B cell (primary cell): ENCODE measurements around the gene SASH1. TPM values are rescaled to one million over a fixed set of nuclear protein-coding genes. Genes with fewer than 3 reads are reported as not detected.

Source experiments
- ATAC-seq: fragments of 200-7000 bp; cut with Tn5 transposase; one replicate; pipeline ENCODE4 v1.10.0; 2021; ENCODE audit warnings: low read depth, mild to moderate bottlenecking, moderate number of reproducible peaks, moderate library complexity
- CTCF ChIA-PET: fragments of 350-600 bp; sonication (Branson Sonifier 250); formaldehyde crosslinking; loops from one replicate; lab custom pipeline; 2021; ENCODE audit warnings: antibody characterized with exemption, inconsistent platforms; lab: Charles Lee
- POLR2A ChIA-PET: fragments of 350-600 bp; sonication (Branson Sonifier 250); formaldehyde crosslinking; loops from one replicate; lab custom pipeline; 2021; ENCODE audit warnings: antibody characterized with exemption; lab: Charles Lee
- DNase-seq: peaks from one replicate; pipeline ENCODE4 v3.0.0; 2013
- H2AFZ ChIP-seq: 2 replicates; pipeline ENCODE4 v1.6.1; 2012; ENCODE audit warnings: mild to moderate bottlenecking, low read depth, low read length; ENCODE audit not compliant: insufficient read depth, poor library complexity, severe bottlenecking
- H3K27ac ChIP-seq, 2 donors: 1 replicate in 1 of 2; 2 replicates in 1 of 2; pipeline ENCODE4 v1.5.1; 2012 to 2013; ENCODE audit warnings: low read length in 2 of 2, mild to moderate bottlenecking in 2 of 2, moderate library complexity in 1 of 2
- H3K27me3 ChIP-seq, 4 experiments: fragments of 200-600 bp in 1 of 4; sonication (generic) in 1 of 4; replicated peaks in 1 of 4; 1 replicate in 2 of 4; 2 replicates in 2 of 4; pipeline versions ENCODE4 v1.6.1 to v1.7.0; 2013 to 2016; ENCODE audit warnings: low read length in 3 of 4, mild to moderate bottlenecking in 2 of 4, mixed read lengths in 1 of 4, moderate library complexity in 1 of 4; ENCODE audit not compliant: insufficient read depth in 4 of 4, control insufficient read depth in 3 of 4; ENCODE audit errors: control extremely low read depth in 1 of 4
- H3K36me3 ChIP-seq, 2 experiments: replicated peaks in 1 of 2; 1 replicate in 1 of 2; 2 replicates in 1 of 2; pipeline versions ENCODE4 v1.6.1 to v1.7.1; 2013; ENCODE audit warnings: low read length in 1 of 2; ENCODE audit not compliant: insufficient read depth in 2 of 2, control insufficient read depth in 1 of 2; ENCODE audit errors: control extremely low read depth in 1 of 2, extremely low read depth in 1 of 2
- H3K4me1 ChIP-seq, 2 donors: fragments of 200-600 bp in 1 of 2; sonication (generic) in 1 of 2; 1 replicate in 1 of 2; 2 replicates in 1 of 2; pipeline versions ENCODE4 v1.5.1 to v1.6.1; 2013 to 2017; ENCODE audit warnings: low read length in 2 of 2; ENCODE audit not compliant: control insufficient read depth in 2 of 2, insufficient read depth in 2 of 2
- H3K4me2 ChIP-seq: replicated peaks from 2 replicates; pipeline ENCODE3; 2012; ENCODE audit warnings: mild to moderate bottlenecking, low read depth, low read length; ENCODE audit not compliant: poor library complexity, severe bottlenecking
- H3K4me3 ChIP-seq, 5 experiments: fragments of 200-600 bp in 1 of 5; sonication (generic) in 1 of 5; 1 replicate in 3 of 5; 2 replicates in 2 of 5; pipeline versions ENCODE4 v1.5.1 to v1.7.0; 2011 to 2016; ENCODE audit warnings: low read length in 4 of 5, mild to moderate bottlenecking in 4 of 5, low read depth in 2 of 5, control low read depth in 1 of 5, moderate library complexity in 1 of 5; ENCODE audit not compliant: insufficient read depth in 1 of 5; ENCODE audit errors: control extremely low read depth in 1 of 5, extremely low read depth in 1 of 5
- H3K79me2 ChIP-seq: fragments of 200-600 bp; sonication (generic); one replicate; pipeline ENCODE4 v1.6.0; 2016; ENCODE audit warnings: low read length; ENCODE audit not compliant: control insufficient read depth, insufficient read depth
- H3K9ac ChIP-seq: fragments of 200-600 bp; sonication (generic); 2 replicates; pipeline ENCODE4 v1.6.1; 2017; ENCODE audit warnings: mild to moderate bottlenecking, low read length, moderate library complexity
- H3K9me3 ChIP-seq, 3 donors: one replicate each; pipeline versions ENCODE4 v1.6.1 to v1.7.1; 2013; ENCODE audit warnings: low read length in 2 of 3; ENCODE audit not compliant: control insufficient read depth in 2 of 3, insufficient read depth in 1 of 3; ENCODE audit errors: control extremely low read depth in 1 of 3
- H4K20me1 ChIP-seq: 2 replicates; pipeline ENCODE4 v1.6.0; 2012; ENCODE audit warnings: mild to moderate bottlenecking, low read length; ENCODE audit not compliant: insufficient read depth, control insufficient read depth, poor library complexity, severe bottlenecking
- H3K27ac Mint-ChIP-seq: one replicate; pipeline ENCODE4 v1.8.0; 2021; ENCODE audit warnings: mixed read lengths
- H3K27me3 Mint-ChIP-seq: one replicate; pipeline ENCODE4 v1.8.0; 2021; ENCODE audit warnings: mixed read lengths
- H3K4me1 Mint-ChIP-seq: one replicate; pipeline ENCODE4 v1.8.0; 2021; ENCODE audit warnings: mixed read lengths
- H3K4me3 Mint-ChIP-seq: one replicate; pipeline ENCODE4 v1.8.0; 2021; ENCODE audit warnings: mixed read lengths
- H3K9me3 Mint-ChIP-seq: one replicate; pipeline ENCODE4 v1.8.0; 2022; ENCODE audit warnings: mixed read lengths; ENCODE audit not compliant: insufficient read depth
- EZH2 ChIP-seq: IDR thresholded peaks from 2 replicates; pipeline ENCODE4 v1.6.1; 2012; ENCODE audit warnings: borderline replicate concordance, low read depth, mild to moderate bottlenecking, moderate library complexity, low read length; ENCODE audit not compliant: insufficient read depth, poor library complexity, severe bottlenecking
- WGBS: methylation state at CpG from one replicate; pipeline ENCODE4 v1.1.5; 2013; ENCODE audit warnings: missing lambda C conversion rate; ENCODE audit not compliant: insufficient coverage; 5-methylcytosine and 5-hydroxymethylcytosine counted together
- intact Hi-C: fragments of 100-400 bp; cut with micrococcal nuclease; formaldehyde crosslinking; loops from one replicate; pipeline ENCODE4 v1.10.0; 2022
- polyA plus RNA-seq: library from polyadenylated mRNA; depleted of rRNA; stranded (reverse); fragments of >200 nt; gene quantifications from 2 replicates; pipeline ENCODE4 v1.2.3, GENCODE V29; 2012
- total RNA-seq, 2 donors: library from RNA; stranded (reverse); fragments of 120-200 nt in 1 of 2; gene quantifications; 1 replicate in 1 of 2; 2 replicates in 1 of 2; pipeline versions ENCODE4 v1.2.3 to v1.2.4, GENCODE V29; 2013 to 2022
- TF ChIP-seq, protein P1 (sequence below): fragments of 200-600 bp; IDR thresholded peaks from one replicate; pipeline ENCODE4 v1.8.0; 2022; ENCODE audit warnings: antibody characterized with exemption, mild to moderate bottlenecking

Gene SASH1
- total and polyA plus RNA-seq, 2 donors (not counting 1 experiment from before 2014, with no cell fraction given): 0.01 to 0.07 TPM

DNA sequence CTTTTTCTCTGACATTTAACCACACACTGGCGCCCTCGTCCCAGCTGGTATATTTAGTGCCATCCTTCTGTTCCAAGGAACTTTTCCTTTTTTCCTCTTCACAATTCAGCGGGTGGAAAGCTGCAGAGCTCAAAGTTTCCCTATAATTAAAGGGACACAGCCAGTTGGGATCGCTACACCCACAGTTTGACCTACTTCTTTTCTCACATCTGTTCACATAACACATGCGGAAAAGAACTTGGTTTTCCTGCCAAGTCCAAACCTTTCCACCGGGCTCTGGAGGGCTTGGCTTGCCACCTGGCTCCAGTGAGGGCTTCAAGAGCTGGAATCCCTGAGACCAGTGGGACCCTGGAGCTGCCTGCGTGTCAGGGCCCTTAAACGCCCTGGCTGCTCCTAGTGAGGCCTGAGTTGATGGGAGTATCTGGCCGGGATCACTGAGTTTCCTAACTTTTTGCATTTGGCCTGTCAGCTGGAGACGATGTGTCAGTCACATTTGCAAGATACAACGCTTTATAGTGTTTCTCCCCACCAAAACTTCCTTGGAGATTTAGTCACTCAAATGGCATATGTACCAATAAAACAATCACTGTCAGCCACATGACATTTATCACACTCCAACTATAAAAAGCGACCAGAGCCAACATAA is 176.0 kb downstream of the SASH1 start:
- no peaks in the 10 kb centered on the region for H4K20me1 ChIP-seq
- no peak for TF ChIP-seq EZH2
- TF ChIP-seq, protein P1, sequence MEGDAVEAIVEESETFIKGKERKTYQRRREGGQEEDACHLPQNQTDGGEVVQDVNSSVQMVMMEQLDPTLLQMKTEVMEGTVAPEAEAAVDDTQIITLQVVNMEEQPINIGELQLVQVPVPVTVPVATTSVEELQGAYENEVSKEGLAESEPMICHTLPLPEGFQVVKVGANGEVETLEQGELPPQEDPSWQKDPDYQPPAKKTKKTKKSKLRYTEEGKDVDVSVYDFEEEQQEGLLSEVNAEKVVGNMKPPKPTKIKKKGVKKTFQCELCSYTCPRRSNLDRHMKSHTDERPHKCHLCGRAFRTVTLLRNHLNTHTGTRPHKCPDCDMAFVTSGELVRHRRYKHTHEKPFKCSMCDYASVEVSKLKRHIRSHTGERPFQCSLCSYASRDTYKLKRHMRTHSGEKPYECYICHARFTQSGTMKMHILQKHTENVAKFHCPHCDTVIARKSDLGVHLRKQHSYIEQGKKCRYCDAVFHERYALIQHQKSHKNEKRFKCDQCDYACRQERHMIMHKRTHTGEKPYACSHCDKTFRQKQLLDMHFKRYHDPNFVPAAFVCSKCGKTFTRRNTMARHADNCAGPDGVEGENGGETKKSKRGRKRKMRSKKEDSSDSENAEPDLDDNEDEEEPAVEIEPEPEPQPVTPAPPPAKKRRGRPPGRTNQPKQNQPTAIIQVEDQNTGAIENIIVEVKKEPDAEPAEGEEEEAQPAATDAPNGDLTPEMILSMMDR: no peak
- H3K9me3 ChIP-seq: peaks cover 0 to 6% (median 0%) of the 10 kb centered on the region in 3 donors
- H3K4me3 ChIP-seq: no peak overlapping the region
- DNase-seq (no peak), ATAC-seq (no peak)
- no peaks in the 10 kb centered on the region for H3K27me3 ChIP-seq
- Mint-ChIP-seq H3K4me1 (peaks cover 40% of the 10 kb centered on the region), H3K4me3 (no peak overlapping the region), H3K27ac (no peak overlapping the region), H3K27me3 (peaks cover 1% of the 10 kb centered on the region), H3K9me3 (no peaks in the 10 kb centered on the region)
- H3K4me1 ChIP-seq: peaks cover 23 to 24% of the 10 kb centered on the region in 2 donors
- no peak overlapping the region for H3K9ac ChIP-seq
- WGBS: 99% methylated on average over 8 of the region's 12 CpGs
- H2AFZ ChIP-seq: no peak overlapping the region
- POLR2A ChIA-PET: no interaction called here
- H3K36me3 ChIP-seq: no peaks in the 10 kb centered on the region
- no peaks in the 10 kb centered on the region for H3K79me2 ChIP-seq
- H3K4me2 ChIP-seq: no peak overlapping the region
- CTCF ChIA-PET: interaction anchor here (1.3 kb wide), 1 partner anchor 41 kb away, joined by 4 read pairs; no protein-coding TSS in a partner anchor
- H3K27ac ChIP-seq: no peak overlapping the region
- intact Hi-C loops: no loop called here

DNA sequence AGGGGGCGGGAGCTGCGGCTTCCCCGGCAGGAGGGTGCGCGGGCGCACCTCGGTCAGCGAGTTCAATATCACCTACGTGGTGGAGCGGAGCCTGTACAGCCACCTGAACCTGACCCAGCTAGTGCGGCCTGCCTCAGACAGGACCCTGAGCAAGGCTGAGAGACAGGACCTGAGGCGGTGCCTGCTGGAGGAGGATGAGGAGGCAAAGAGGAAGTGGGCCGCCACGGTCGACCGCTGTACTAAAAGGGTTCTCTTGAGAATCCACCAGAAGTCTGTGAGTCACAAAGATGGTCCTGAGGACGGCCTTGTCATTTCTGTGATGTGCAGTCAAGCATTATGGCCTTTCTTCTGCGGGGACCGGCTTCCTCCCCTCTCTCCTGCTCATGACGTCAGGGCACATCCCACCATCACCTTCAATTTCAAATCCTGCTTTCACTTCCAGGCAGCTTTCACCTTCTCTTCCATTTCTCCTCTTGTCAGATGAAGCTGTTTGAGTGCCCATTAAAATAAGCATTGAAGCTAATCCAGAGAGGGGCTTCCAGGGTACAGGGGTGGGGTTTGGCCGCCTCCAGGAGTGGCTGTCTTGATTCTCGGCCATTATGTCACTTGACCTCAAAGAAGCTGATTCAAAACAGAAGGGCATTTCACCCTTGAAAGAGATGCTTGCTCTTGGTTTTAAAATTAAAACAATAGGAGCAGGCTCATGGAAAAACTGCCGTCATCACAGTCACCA is 177.6 kb downstream of the SASH1 start:
- CTCF ChIA-PET: no interaction called here
- peak; percentile 95 for ATAC-seq
- H3K4me1 Mint-ChIP-seq: peaks cover 51% of the 10 kb centered on the region

More for the DNA sequence above, 177.6 kb downstream of the SASH1 start:
- WGBS: 50% methylated on average over 18 of the region's 23 CpGs
- H2AFZ ChIP-seq: peak overlapping the region; percentile 44
- TF ChIP-seq, protein P1: no peak
- no peak for TF ChIP-seq EZH2
- peak overlapping the region; percentile 65 for H3K4me2 ChIP-seq
- H3K27me3 ChIP-seq: no peaks in the 10 kb centered on the region
- H3K4me3 ChIP-seq: peak overlapping the region in 2 of 5 experiments; percentile 14 to 42
- H3K9me3 Mint-ChIP-seq: no peaks in the 10 kb centered on the region
- peaks cover 0 to 6% (median 0%) of the 10 kb centered on the region in 3 donors for H3K9me3 ChIP-seq
- intact Hi-C loops: no loop called here
- peak; percentile 83 for DNase-seq
- H3K4me3 Mint-ChIP-seq: peak overlapping the region; percentile 75
- H3K79me2 ChIP-seq: no peaks in the 10 kb centered on the region
- peak overlapping the region; percentile 82 for H3K27ac Mint-ChIP-seq
- H4K20me1 ChIP-seq: no peaks in the 10 kb centered on the region
- no peaks in the 10 kb centered on the region for H3K27me3 Mint-ChIP-seq
- peaks cover 23 to 24% of the 10 kb centered on the region in 2 donors for H3K4me1 ChIP-seq
- POLR2A ChIA-PET: no interaction called here
- H3K27ac ChIP-seq: peak overlapping the region in 1 of 2 donors; percentile 1
- H3K9ac ChIP-seq: peak overlapping the region; percentile 56
- H3K36me3 ChIP-seq: no peaks in the 10 kb centered on the region
